ENCODE results near the gene CHORDC1.

Gene CHORDC1

DNA sequence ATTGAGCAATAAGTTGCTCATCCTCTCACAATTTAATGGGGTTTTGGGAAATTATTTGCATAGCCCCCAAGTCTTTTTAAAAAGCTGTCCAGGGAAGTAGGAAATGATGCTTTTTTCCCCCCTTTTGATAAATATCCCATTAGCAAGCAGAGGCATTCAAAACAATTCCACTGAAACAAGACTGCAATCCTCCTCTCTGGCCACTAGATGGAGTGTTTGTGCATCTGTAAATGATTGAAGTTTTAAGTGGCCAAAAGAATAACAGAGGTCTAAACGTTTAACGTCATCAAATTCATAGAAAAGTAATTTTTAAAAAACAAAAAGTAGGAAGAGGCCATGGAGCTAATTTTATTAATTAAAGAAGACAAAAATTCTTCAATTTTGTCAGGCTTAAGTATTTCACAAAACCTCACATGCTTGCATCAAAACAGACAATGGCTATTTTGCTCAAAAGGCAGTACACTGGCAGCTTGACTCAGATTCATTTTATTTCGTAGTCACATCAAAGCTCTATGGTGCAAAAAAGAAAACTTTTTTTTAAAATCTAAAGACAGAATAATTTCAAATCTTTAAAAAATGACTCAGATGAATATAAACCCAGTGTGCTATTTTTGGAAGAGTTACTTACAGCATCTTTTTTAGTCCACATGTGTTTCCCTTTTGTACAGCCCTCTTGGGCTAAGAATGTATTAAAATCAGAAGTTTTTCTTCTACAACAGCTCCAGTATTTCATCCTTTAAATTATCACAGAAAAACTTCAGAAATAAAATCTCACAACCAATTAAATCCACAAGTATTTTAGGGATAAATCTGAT lies 17.8 kb downstream of the CHORDC1 start:
- no peak for DNase-seq (ENCODE audit: low read depth in 1 of 2, low spot score in 1 of 2)

DNA sequence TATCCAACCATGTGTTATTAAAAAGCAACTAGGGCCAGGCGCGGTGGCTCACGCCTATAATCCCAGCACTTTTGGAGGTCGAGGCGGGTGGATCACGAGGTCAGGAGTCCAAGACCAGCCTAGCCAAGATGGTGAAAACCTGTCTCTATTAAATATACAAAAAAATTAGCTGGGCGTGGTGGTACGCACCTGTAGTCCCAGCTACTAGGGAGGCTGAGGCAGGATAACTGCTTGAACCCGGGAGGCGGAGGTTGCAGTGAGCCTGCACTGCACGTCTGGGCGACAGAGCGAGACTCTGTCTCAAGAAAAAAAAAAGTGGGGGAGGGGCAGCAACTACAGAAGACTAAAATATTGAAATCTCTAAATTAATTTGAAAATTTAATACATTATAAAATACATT lies 18.4 kb downstream of the CHORDC1 start:
- Histone ChIP-seq H3K27ac (replicated peaks) (no peak overlapping the region), H3K4me3 (replicated peaks; ENCODE audit: insufficient read depth, low read length) (no peak overlapping the region), H3K27me3 (ENCODE audit: insufficient read depth, poor library complexity, severe bottlenecking) (no peaks in the 10 kb centered on the region)
- no peak for DNase-seq (ENCODE audit: low read depth in 1 of 2, low spot score in 1 of 2)
- TF ChIP-seq SPI1 (IDR thresholded peaks at IDR 0.05; ENCODE audit: borderline replicate concordance, low read depth) (no peak), POLR2AphosphoS5 (IDR thresholded peaks at IDR 0.05; ENCODE audit: low read depth) (no peak), GABPA (IDR thresholded peaks at IDR 0.05; ENCODE audit: low read depth) (no peak)
- TF ChIP-seq, protein P1, sequence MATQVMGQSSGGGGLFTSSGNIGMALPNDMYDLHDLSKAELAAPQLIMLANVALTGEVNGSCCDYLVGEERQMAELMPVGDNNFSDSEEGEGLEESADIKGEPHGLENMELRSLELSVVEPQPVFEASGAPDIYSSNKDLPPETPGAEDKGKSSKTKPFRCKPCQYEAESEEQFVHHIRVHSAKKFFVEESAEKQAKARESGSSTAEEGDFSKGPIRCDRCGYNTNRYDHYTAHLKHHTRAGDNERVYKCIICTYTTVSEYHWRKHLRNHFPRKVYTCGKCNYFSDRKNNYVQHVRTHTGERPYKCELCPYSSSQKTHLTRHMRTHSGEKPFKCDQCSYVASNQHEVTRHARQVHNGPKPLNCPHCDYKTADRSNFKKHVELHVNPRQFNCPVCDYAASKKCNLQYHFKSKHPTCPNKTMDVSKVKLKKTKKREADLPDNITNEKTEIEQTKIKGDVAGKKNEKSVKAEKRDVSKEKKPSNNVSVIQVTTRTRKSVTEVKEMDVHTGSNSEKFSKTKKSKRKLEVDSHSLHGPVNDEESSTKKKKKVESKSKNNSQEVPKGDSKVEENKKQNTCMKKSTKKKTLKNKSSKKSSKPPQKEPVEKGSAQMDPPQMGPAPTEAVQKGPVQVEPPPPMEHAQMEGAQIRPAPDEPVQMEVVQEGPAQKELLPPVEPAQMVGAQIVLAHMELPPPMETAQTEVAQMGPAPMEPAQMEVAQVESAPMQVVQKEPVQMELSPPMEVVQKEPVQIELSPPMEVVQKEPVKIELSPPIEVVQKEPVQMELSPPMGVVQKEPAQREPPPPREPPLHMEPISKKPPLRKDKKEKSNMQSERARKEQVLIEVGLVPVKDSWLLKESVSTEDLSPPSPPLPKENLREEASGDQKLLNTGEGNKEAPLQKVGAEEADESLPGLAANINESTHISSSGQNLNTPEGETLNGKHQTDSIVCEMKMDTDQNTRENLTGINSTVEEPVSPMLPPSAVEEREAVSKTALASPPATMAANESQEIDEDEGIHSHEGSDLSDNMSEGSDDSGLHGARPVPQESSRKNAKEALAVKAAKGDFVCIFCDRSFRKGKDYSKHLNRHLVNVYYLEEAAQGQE (IDR thresholded peaks at IDR 0.05; ENCODE audit: insufficient replicate concordance, low read depth) = no peak
- TF ChIP-seq, protein P2, sequence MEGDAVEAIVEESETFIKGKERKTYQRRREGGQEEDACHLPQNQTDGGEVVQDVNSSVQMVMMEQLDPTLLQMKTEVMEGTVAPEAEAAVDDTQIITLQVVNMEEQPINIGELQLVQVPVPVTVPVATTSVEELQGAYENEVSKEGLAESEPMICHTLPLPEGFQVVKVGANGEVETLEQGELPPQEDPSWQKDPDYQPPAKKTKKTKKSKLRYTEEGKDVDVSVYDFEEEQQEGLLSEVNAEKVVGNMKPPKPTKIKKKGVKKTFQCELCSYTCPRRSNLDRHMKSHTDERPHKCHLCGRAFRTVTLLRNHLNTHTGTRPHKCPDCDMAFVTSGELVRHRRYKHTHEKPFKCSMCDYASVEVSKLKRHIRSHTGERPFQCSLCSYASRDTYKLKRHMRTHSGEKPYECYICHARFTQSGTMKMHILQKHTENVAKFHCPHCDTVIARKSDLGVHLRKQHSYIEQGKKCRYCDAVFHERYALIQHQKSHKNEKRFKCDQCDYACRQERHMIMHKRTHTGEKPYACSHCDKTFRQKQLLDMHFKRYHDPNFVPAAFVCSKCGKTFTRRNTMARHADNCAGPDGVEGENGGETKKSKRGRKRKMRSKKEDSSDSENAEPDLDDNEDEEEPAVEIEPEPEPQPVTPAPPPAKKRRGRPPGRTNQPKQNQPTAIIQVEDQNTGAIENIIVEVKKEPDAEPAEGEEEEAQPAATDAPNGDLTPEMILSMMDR (IDR thresholded peaks at IDR 0.05; ENCODE audit: insufficient read depth, low read length) = no peak

More for the DNA sequence above, 17.8 kb downstream of the CHORDC1 start:
- no peak overlapping the region for H3K27ac ChIP-seq (replicated peaks)
- no peaks in the 10 kb centered on the region for H3K27me3 ChIP-seq (ENCODE audit: insufficient read depth, poor library complexity, severe bottlenecking)
- H3K4me3 ChIP-seq (replicated peaks; ENCODE audit: insufficient read depth, low read length) = no peak overlapping the region
- TF ChIP-seq POLR2AphosphoS5 (IDR thresholded peaks at IDR 0.05; ENCODE audit: low read depth) = no peak
- TF ChIP-seq, protein P2 (IDR thresholded peaks at IDR 0.05; ENCODE audit: insufficient read depth, low read length) = peak; percentile 82

DNA sequence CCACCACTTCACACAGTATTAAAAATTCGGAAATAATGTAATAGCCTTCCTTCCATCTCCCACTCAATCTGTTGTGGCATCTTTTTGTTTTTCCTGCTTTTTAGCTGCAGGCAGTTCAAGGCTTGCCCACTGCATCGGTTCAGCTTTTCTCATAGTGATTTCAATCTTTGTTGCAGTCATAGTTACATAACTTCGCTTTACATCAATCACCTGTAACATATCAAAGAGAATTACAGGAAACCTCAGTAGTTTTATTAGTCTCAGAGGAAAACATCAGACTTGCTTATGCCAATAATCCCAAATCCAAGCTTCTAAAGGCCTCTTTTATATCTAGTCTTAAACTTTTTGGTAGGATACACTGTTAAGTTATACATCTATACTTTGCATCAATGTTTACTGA lies 20.5 kb downstream of the CHORDC1 start:
- TF ChIP-seq GABPA (IDR thresholded peaks at IDR 0.05; ENCODE audit: low read depth) = no peak
- TF ChIP-seq SPI1 (IDR thresholded peaks at IDR 0.05; ENCODE audit: borderline replicate concordance, low read depth) = no peak
- TF ChIP-seq POLR2AphosphoS5 (IDR thresholded peaks at IDR 0.05; ENCODE audit: low read depth) = no peak
- TF ChIP-seq, protein P1 (IDR thresholded peaks at IDR 0.05; ENCODE audit: insufficient replicate concordance, low read depth) = no peak
- TF ChIP-seq, protein P2 (IDR thresholded peaks at IDR 0.05; ENCODE audit: insufficient read depth, low read length) = no peak
- Histone ChIP-seq H3K27ac (replicated peaks) (no peak overlapping the region), H3K4me3 (replicated peaks; ENCODE audit: insufficient read depth, low read length) (no peak overlapping the region), H3K27me3 (ENCODE audit: insufficient read depth, poor library complexity, severe bottlenecking) (no peaks in the 10 kb centered on the region)
- no peak for DNase-seq (ENCODE audit: low read depth in 1 of 2, low spot score in 1 of 2)

Measured in HL-60 (cell line).